ENCODE results near the gene XIST.
"Not testable (repeated sequence)": the region's sequence is repeated elsewhere in the genome, so short reads cannot be mapped to it uniquely, and the experiment has no call there.

XIST gene

DNA sequence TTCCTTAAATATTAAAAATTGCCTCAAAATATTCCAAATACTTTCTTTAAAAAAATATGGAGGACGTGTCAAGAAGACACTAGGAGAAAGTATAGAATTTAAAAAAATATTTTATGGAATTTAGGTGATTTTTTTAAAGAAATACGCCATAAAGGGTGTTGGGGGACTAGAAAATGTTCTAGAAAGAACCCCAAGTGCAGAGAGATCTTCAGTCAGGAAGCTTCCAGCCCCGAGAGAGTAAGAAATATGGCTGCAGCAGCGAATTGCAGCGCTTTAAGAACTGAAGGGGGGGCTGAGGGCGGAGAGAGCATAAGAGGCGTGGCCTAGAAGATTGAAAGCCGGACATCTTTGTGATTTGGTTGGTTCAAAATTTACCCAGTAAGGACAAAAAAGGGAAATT lies at the start of gene XIST:
TSS of gene XIST (minus strand) at position 248 of the 400 bp plus-strand sequence.
- DNase-seq = no peak

DNA sequence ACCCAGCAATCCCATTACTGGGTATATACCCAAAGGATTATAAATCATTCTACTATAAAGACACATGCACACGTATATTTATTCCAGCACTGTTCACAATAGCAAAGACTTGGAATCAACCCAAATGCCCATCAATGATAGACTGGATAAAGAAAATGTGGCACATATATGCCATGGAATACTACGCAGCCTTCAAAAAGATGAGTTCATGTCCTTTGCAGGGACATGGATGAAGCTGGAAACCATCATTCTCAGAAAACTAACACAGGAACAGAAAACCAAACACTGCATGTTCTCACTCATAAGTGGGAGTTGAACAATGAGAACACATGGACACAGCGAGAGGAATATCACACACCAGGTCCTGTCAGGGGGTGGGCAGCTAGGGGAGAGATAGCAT lies 45.8 kb upstream of the XIST start:
- not testable (repeated sequence) for DNase-seq

DNA sequence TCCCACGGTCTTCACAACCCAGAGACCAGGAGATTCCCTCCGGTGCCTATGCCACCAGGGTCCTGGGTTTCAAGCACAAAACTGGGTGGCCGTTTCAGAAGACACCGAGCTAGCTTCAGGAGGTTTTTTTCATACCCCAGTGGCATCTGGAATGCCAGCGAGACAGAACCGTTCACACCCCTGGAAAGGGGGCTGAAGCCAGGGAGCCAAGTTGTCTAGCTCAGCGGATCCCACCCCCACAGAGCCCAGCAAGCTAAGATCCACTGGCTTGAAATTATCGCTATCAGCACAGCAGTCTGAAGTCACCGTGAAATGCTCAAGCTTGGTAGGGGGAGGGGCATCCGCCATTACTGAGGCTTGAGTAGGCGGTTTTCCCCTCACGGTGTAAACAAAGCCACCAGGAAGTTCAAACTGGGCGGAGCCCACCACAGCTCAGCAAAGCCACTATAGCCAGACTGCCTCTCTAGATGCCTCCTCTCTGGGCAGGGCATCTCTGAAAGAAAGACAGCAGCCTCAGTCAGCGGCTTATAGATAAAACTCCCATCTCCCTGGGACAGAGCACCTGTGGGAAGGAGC lies 40.1 kb upstream of the XIST start:
- DNase-seq = not testable (repeated sequence)

DNA sequence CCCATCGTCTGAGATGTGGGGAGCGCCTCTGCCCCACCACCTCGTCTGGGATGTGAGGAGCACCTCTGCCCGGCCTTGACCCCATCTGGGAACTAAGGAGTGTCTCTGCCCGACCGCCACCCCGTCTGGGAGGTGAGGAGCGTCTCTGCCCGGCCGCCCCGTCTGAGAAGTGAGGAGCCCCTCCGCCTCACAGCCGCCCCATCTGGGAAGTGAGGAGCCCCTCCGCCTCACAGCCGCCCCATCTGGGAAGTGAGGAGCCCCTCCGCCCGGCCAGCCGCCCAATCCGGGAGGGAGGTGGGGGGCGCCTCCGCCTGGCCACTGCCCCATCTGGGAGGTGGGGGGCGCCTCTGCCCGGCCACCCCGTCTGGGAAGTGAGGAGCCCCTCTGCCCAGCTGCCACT lies 29.7 kb upstream of the XIST start:
- DNase-seq = not testable (repeated sequence)

DNA sequence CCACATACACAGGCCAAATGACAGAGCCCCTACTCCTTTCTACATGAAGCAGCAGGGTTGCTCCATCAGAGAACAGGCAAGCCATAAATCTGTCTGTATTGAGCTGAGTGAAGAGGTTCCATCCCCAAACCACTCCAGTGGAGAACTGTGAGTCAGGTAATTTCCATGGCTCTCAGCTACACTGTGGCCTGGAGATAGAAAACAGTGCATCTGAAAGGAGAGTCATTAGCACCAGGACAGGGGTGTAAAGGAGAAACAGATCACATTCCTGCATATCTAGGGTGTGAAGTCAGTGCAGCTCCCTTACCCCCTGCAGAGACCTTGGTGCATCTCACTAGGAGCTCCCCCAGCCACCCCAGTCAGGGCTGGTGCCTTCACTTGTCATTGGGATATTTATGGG lies 25.2 kb upstream of the XIST start:
- DNase-seq = no peak

DNA sequence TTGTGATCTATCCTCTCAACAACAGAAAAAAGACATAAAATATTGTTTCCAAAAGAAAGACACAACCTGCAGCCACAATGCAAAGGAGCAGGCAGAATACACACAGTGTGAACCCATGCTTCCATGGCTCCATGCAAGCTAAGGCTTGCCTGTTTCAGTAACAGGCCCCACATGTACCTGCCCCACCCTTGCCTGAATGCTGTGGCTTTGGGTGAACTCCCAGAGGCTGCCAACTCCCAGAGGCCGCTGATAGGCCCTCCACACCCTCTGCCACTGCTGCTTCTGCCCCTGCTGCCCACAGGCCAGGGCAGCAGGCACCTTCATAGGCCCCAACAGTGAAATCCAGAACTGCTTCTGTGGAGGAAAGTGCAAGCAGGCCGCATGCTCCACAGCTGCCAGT lies 24.4 kb upstream of the XIST start:
- DNase-seq = no peak

DNA sequence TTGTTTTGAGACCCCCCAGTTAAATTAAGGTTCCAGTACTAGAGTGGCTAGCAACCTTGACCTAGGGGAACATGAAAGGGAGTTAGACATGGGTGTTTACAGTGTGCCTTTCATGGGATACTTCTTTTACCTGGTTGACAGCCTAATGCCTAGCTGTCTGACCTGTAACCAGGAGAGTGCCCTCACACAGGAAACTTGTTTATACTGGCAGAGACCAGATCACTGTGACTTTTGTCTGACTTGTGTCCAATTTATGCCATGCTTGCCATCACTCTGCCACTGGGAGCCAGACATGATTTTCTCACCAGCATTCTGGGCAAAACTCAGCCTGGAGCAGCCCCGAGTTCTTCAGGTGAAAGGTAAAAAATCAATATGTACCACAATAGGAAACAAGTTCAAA lies 16.4 kb upstream of the XIST start:
- no peak for DNase-seq

DNA sequence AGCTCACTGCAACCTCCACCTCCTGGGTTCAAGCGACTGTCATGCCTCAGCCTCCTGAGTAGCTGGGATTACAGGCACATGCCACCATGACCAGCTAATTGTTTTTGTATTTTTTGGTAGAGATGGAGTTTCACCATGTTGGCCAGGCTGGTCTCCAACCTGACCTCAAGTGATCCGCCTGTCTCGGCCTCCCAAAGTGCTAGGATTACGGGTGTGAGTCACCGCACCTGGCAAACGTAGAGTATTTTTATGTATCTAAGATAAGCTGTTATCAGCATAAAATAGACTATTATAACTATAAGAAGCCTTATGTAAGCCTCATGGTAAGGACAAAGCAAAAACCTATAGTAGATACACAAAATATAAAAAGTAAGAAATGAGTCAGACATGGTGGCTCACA lies 14.6 kb upstream of the XIST start:
- DNase-seq = no peak

DNA sequence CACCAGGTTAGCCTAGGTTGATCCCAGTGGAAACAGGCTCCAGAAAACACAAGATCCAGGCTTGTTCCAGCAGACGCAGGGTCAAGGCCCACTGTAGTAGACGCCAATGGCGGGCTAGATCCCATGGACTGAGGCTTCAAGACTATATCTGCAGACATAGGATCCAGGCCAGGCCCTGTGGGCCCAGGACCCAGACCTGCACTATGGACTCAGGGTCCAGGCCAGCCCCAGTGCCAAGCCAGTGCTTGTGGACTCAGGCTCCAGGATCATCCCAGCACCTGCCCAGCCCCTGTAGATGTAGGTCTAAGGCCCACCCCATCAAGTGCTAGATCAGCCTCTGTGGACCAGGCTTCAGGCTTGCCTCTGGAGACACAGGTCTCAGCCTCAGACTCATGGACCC lies 11.3 kb upstream of the XIST start:
- no peak for DNase-seq

DNA sequence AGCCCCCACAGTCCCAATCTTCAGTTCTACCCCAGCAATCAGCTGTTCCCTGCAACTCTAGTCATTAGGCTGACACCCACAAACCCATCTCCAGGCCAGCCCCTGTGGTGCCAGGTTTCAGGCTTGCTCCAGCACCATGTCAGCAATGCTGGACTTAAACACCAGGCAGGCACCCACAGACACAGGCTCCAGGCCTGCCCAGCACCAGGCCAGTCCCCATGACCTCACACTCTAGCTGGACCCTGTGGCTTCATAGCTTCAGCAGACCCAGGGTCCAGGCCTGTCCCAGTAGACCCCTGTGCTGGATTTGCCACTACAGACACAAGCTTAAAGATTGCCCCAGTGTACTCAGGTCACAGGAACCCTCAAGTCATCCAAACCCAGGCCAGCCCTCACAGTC lies 10.8 kb upstream of the XIST start:
- DNase-seq = no peak

DNA sequence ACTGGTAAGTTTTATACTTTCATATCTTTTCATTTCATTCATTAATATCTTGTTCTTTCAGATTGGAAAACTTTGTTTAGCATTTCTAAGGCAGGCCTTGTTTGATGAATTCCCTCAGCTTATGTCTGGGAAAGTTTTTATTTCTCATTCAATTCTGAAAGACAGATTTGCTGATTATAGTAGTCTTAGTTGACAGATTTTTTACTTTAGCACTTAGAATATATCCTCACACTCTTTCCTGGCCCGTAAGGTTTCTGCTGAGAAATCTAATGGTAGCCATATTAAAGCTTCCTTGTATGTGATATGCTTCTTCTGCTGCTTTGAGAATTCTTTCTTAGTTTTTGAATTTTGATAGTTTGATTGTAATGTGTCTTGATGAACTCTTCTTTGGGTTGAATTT lies 7.1 kb upstream of the XIST start:
- DNase-seq = no peak

DNA sequence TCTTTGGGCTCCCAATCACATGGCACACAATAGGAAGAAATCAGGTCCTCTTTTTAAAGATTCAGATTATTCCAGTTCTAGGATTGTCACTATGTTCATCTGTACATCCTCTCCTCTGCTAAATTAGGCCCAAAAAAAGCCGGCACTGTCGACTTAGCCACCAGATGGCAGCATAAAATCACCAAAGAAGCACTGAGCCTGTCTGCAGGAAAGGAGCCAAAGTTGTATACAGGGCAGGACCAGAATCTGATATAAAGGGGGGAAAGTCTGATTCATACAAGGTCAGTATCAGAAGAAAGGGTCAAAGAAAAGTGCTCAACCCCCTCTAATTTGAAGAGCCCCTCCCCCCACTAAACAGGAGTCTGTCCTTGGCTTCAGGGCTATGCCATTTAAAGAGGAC lies 3.0 kb upstream of the XIST start:
- DNase-seq = peak; percentile 5

DNA sequence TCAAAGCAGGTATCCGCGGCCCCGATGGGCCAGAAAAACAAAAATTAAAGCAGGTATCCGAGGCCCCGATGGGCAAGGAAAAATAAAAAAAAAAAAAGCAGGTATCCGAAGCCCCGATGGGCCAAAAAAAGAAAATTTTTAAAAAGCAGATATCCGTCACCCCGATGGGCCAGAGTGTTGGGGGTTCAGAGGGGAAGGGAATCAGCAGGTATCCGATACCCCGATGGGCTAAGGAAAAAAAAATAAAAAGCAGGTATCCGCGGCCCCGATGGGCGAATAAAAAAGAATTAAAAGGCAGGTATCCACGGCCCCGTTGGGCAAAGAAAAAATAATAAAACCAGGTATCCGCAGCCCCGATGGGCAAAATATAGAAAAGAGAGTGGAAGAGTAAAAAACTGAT lies 492 bp downstream of the XIST start:
- no peak for DNase-seq

DNA sequence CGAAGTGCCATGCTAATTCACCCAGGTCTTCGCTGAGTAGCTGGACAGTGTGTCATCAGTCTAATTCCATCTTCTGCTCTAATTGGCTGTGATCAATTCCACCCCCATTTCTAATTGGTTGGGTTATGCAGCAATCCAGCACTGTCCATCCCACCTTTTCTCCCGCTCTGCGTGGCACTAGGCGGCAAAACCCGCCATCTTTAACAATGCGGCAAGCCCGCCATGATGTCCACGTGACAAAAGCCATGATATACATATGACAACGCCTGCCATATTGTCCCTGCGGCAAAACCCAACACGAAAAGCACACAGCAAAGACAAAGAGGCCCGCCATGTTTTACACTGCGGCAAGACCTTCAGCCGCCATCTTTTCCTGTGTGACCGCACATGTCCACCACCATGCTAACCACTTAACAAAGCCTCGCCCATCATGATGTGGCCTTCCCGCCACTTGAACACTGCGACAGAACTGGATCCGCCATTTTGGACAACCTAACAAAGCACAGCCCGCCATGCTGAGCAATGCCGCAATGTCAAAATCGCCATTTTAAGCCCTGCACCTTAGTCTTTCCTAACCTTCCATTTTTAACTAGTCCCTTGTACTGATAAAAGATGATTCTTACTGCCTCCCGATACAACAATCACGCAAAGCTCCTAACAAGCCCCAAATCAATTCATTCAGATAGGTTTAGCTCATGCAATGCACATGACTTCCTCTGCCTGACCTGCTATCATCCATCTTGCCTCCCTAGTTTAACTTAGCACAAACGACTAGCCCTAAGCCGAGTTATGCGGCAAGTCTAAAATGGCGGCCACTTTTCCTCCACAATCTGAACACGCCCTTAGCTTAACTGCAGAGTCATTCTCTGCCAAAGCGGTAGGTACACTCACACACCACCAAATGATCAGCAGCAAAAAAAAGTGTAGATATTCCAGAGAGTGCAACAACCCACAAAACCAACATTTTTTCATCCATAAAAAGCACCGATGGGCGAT lies 1.2 kb downstream of the XIST start:
- no peak for DNase-seq

DNA sequence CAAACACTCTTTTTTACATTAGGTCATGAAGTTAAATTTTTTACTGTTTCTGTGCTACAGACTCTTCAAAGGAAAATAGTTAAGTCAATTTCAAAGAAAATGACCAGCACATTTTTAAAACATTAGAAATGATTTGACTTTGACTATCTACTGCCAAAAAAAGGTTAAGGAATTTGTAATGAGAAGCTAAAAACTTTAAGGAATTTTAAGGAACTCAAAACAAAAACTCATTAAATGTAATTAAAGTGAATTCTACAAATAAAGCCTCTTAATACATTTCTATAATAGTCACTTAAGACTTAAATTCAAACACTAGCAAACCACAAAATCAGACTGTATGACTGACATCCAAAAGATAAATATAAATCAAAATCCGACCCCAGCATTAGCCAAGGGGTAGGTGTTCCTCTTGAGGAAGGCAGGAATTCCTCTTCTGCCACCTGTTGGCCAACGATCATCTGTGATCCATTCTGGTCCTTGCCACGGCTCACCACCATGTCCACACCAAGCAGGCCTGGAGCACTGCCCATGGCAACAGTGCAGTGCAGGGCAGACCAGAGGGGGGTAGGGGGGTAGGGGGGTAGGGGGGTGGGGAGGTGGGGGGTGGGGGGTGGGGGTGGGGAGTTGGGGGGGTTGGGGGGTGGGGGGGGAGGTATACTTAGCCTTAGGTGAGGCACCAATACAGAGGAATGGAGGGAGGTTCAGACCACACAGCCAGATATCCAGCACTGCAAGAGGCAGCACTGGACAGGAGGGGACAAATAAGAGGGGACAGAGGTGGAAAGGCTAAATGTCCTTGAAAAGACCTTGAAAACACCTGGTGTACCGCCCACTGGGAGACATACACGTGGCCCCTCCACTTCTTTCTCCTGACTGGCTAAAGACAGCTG lies 2.1 kb downstream of the XIST start:
- DNase-seq = no peak

DNA sequence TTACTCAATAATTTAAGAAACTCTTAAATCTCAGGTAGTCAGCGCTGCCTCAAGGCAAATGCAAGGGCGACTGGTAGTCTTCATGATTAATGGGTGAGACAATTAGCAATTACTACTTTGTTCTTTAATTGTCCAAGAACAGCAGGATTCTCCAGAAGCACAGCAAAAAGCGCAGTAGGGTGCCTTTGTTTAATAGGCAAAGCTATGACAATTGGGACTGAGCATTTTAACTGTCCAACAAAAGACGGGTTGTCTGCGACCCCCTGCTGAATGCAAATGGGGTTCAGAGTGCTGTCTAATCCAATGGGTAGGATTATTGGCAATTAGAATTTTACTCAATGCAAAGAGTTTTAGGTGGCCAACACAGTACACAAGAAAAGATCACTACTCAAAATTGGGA lies 3.4 kb downstream of the XIST start:
- DNase-seq = no peak

DNA sequence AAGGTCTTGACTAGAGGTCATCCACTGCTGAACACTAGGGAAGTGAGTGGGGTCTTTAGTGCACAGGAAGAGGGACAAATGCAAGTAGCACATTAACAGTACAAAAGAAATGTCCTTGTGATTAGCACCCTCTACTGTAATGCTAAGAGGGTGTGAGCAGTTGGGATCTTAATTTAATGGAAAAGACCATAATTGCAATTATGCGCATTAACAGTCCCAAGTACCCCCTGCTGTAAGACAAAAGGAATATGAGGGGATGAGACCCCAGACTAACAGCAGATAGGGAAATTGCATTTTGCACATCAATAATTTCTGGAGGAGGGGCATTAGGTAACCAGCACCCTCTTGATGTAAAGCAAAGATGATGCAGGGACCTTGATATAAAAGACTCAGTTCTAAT lies 4.5 kb downstream of the XIST start:
- DNase-seq = no peak

DNA sequence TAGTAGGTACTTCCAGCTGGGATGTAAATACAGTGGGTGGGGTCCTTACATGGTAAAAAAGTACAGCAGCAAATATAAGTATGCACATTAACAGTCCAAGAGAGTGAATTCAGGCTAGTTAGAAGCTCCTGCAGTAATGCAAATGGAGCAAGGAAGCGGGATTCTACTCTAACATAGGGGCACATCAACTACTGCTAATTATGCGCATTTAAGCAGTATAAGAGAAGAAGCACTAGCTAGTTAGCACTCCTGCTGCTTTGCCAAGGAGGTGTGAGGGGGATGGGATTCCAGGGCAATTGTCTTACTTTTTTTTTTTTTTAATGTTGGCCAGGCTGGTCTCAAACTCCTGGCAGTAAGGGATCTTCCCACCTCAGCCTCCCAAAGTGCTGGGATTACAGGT lies 5.4 kb downstream of the XIST start:
- no peak for DNase-seq

DNA sequence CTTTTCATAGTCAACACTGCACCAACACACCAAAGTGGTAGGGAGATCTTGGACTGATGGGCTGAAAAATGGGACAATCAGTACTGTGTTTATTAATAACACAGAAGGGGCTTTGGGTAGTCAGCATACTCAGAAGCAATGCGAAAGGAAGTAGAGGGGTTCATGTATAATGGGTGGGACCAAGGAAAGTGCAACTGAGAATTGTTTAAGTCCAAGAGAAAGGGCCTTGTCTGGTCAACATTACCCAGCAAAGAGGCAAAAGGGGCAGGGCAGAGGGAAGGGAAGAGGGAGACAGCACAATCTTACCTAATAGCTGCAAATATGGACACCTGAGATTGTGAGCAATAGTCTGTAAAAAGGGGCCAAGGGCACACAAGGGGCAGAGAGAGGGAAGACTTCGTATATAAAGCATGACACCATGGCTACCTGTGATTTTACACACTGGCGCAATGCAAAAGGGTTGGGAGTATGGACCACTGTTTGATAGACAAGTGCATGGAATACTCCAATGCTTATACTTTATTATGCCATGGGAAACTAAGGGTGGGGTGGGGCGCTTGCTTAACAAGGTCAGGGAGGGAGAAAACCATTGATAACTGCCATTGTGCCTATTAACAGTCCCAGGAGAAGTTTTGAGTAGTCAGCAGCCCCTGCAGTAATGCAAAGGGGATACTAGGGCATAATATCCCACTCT lies 9.8 kb downstream of the XIST start:
- no peak for DNase-seq

DNA sequence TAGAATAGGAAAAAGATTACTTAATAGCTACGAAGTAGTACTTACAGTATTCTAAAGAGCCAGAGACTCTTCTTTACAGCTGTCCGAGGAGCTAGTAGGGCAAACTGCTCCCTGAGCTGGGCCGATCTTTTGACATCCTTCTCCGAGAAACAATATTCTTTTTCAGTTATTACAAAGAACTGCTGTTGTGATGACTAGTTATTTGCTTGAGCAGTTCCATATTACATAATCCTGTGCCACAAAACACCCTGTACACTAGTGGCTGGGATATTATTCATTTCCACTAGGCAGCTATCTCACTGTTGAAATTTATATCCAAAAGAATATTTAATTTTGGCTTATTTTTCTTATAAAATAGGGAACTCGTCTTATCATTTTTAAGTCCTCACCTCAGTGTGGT lies 11.2 kb downstream of the XIST start:
- DNase-seq = no peak

DNA sequence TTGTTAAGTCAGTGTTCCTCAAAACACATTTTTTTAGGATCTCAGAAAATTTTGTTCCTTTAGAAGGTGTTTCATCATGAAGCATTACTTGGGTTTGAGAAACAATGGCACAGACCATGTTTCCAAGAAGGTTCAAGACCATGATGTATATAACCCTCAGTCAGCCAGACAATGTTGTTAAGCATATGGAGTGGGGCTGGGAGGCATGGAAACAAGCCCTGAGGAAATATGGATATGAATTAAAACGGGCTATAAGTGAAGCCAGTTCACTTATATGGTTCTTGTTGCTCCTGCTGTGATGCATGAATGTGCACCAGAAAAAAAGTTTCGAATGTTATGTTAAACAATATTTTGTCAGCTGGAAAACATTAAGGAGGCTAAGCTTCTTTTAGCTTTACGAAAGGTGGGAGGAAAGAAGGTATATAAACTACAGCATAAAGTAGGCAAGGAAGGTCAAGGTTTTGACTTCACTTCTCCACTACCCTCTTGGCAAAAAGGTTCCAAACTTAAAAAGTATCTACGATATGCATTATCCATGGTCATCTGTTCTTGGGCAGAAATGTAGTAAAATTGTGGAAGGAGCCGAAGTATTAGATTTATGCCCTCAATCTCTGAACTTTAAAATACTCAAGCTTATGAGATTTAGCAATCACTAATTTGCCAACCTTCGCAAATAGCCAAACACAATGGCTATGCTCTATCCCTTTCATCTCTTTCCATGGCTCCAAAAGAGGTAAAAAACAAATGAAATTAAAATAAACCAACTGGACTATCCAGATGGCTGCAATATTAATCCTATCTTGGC lies 12.2 kb downstream of the XIST start:
- no peak for DNase-seq

DNA sequence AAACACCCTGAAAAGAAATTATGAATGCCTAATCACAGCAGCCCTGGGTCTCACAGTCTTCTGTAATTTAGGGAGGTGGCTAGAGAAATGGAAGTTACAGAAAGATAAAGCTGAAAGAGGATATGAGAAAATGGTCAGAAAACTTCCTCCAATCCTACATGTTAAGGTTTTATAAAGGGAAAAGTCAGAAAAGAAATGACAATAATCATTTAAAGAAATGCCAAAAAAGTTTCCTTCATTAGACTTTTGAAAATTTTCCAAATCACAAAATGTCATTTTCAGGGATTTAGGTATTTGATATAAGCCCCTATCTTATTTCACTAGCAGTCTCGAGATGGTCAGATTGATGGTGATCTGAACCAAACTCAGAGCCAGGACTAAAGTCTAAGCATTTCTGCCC lies 13.4 kb downstream of the XIST start:
- DNase-seq = no peak
